HG02981 (cell line): ENCODE measurements around the gene MRO.
"Not testable (repeated sequence)": the region's sequence is repeated elsewhere in the genome, so short reads cannot be mapped to it uniquely, and the experiment has no call there.

Experiments
- ATAC-seq: cut with Tn5 transposase; IDR thresholded peaks from one replicate; pipeline ENCODE4 v1.9.1; 2021; ENCODE audit warnings: mild to moderate bottlenecking, moderate library complexity; ENCODE audit not compliant: unreplicated experiment

MRO gene

DNA sequence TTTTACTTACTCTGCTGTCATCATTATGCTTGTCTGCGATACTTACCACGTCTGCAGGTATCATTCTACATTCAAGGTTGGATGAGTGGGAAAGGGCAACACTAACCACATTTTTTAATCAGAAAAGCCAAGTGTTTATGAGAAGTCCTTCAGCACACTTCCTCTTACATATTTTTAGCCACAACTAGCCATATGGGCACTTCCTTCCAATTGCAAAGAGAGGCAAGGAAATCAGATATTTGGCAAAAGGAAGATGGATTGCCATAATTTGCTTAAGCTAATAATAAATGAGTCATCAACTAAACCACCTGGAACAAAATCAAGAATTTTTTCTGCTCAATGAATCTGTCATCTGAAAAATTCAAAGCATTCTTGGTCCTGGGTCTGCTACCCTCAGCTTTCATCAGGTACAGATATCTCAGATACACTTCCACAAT lies 16.7 kb upstream of the MRO start:
- peak; percentile 60 for ATAC-seq

DNA sequence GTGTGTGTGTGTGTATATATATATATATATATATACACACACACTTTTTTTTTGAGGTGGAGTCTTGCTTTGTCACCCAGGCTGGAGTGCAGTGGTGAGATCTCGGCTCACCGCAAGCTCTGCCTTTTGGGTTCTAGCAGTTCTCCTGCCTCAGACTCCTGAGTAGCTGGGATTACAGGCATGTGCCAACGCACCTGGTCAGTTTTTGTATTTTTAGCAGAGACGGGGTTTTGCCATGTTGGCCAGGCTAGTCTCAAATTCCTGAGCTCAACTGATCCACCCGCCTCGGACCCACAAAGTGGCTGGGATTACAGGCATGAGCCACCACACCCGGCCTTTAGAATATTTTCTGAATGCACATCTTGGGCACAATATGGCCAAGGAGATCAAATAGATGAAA lies 13.7 kb upstream of the MRO start:
- ATAC-seq = not testable (repeated sequence)

DNA sequence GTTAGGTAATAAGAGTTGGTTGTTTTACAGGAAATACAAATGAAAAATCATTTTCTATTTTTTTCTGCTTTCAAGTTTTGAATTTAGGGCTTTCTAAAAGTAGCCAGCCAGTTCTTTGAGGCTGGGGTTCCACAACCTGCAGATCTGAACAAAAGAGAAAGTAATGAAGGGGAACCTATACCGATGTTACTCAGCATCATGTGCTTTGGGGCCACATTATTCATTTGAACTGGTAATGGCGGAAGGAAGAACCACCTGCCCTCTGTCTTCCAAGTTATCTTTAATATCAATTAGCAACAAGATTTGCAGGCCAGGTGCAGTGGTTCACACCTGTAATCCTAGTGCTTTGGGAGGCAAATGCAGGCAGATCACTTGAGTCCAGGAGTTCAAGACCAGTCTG lies 12.9 kb upstream of the MRO start:
- ATAC-seq = peak; percentile 42

DNA sequence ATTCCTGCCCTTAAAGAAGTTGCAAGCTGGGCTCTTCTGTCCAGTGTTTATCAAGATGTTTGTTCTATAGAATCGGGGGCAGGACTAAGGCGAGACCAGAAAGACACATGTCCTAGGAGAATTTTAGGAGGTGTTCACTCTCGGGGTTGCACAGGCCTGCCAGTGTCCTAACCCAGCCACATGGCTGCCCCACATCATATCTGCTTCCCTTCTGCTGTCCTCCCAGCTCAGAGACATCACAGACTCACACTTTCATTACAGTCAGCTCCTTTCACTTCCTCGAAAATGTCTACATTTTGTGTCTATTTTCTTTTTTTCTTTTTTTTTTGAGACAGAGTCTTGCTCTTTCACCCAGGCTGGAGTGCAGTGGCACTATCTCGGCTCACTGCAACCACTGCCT lies 10.7 kb upstream of the MRO start:
- ATAC-seq = peak; percentile 63

DNA sequence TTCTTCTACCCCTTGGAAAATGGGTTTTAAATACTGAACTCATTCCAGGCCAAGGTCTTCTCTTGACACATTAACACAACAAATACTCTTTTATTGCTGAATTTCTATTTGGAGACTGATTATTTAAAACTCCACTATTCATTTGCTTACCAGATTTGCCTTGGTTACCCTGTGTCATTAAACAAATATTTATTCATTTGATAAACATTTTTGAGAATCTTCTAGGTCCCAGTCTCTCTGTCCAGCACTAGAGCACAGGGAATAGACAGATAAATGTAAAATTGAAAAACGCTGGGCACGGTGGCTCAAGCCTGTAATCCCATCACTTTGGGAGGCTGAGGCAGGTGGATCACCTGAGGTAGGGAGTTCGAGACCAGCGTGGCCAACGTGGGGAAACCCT lies 9.8 kb upstream of the MRO start:
- no peak for ATAC-seq

DNA sequence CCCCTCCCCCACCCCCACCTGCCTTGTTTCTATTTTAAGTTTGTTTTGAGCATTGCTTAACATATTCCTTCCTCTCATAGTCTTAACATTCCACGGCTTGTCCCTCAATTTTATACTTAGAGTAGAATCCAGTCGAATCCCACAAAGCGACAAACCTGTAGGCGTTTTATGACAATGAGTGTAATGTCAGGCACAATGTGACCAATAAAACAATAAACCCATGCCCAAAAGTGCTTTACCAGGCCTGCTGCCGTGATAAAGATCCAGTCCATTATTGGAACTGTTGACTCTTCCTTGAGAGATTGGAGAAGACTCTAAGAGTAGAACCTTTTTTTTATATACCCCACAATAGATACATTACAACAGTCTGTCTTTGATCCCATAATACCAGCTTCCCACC lies 6.2 kb upstream of the MRO start:
- no peak for ATAC-seq

DNA sequence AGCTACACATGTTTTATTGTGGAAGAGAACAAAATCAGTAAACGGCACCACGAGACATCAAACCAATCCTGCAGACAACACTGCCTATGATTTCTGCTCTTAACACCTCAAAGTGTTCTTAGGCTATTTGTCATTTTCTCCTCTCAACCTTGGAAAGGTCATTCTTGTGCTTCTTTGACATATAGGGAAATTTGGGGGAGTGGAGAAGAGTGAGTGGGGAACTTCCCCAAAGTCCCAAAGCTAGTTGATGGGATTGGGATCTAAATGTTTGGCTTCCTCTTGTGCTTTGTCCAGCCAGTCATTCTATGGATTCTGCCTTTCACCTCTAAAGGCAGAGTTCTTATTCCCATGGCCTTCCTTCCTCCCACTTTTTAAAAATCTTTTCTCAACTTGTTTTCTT lies 5.8 kb upstream of the MRO start:
- no peak for ATAC-seq

DNA sequence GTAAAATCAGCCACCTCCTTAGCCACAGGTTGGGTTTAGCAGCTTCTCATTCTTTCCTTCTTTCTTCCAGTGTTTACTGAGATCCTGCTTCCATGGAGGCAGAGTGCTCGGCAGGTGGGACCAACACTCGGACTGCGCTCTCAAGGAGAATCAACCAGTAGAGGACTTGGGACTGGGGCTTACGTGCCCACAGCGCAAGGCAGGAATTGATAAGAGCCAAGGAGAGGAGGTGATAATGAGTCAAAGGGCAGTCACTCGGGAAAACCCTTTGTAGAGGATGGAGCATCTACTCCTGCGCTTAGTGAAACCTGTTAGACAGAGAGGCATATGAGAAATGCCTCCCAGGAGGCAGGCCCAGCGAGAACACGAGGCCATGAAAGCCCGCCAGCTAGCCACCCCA lies 2.9 kb upstream of the MRO start:
- ATAC-seq = no peak

DNA sequence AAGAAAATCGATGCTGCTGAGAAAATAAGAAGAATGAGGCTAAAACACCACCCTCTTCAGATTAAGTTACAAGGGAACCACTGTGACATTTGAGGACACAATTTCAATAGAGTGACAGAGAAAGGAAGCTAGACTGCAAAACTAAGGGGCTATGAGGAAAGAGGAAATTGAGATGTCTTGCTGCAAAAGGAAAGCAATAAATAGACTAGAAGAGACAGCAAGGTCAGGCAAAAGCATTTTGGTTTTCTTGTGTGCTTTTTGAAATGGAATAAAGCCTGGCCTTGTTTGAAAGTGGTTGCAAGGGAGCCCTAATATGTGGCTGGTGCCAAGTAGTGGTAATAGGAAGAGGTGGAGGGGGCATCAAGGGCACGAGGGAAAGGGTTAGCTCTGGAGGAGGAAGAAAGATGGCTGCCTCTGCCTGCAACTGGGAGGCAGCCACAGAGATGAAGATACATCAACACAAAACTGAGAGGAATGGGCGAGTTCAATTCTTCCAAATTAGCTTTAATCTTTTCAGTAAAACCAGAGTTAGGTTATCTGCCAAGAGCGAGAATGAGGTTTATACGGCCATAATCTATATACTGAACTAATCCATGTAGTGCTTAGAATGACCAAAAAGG lies 1.2 kb upstream of the MRO start:
- no peak for ATAC-seq

DNA sequence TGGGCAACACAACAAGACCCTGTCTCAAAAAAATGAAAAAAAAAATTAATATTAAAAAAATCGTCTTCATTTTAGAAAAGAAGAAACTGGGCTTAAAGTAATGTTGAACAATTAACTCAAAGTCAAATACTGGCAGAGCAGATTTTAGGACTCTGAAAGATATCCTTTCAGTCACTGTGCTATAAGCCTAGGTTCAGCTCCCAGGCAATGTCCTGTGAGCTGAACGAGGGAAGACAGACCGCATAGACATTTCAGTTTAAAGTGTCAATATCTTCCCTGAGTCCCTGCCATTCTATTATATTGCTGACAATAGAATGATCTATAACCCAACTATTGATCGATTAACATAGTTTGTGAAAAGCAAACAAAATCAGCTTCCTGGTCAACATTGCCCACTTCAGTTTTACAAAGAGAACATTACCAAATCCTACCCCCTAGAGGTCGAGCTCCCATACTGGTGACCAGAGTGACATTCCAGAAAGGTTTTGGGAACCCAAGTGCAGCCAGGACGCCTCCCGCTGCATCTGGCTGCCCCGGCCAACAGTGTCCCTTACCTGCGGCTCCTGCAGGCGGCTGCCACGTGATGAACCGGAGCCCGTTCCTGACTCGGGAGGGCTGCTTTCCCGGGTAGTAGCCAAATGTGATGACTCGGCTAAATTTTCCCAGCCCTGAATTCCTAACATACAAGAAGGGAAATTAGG lies 639 bp downstream of the MRO start:
- no peak for ATAC-seq

DNA sequence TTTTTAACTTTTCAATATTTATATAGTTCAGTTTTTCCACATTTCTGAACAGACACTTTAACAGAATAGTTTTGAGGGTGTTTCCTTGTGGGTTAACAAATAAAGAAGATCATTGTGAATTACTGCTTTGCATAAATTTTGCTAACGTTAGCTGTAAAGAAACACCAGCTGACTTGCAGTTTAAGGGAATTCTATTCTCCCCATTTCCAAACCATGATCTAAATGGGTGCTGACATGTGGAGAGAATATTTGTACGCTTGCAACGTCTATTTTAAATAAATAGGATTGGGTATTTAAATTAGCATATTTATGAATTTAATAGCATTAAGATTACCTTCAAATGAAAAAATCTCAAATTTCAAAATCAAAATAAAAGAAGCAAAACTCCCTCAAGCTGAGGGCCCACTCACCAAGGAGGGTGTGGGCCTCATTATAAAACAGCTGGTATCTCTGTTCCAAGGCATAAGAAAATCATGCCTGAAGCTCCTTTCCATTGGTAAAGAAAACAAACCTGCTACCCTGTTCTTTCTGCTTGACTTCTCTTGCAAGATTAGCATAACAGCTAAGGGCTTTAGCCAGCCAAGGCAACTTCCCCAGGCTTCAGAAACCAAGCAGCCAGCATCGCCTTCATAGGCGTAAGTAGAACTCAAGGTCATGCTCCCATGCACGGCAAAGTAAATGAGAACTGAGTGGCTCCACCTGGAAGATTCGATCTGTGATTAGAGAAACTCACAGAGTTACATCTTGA lies 3.2 kb downstream of the MRO start:
- no peak for ATAC-seq

DNA sequence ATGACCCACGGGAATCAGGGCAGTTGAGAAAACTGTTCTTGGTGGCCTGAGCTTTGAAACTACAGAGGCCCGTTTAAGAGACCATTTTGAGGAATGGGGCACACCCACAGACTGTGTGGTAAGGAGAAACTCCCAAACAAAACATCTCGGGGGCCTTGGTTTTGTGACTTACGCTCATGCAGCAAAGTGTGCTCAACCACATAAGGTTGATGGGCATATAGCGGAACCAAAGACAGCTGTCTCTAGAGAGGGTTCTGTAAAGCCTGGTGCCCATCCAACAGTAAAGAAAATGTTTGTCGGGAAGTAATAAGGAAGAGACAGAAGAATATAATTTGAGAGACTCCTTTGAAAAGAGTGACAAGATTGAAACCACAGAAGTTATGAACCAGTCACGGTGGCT lies 5.4 kb downstream of the MRO start:
- ATAC-seq = no peak

DNA sequence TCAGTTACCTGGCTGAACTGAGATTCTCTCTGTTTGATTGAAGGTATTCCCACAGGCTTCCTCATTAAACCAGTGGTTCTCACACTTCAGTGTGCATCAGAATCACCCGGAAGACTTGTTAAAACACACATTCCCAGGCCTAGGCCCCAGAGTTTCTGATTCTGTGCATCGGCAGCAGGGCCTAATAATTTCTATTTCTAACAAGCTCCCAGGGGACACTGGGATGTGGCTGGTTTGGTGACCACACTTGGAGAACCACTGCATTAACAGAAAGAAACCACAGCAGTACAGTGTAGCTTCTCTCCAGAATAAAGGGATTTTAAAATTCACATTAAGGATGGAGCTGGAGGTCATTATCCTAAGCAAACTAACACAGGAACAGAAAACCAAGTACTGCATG lies 6.5 kb downstream of the MRO start:
- ATAC-seq = no peak

DNA sequence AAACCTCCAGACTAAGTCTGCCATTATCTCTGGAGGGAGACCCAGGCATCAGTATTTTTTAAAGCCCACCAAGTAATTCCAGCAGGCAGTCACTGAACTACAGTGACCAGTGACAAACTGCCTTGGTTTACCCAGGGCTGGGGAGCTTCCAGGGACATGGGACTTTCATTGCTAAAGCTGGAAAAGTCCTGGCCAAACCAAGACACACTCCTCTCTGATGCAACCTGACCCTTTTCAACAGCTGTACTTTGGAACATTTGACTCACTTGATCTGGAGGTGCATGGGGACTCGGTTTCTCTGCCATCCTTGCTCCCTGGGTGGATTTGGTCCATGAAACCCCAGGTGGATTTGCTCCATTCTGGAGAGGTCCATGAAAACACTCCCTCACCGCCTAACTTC lies 7.0 kb downstream of the MRO start:
- no peak for ATAC-seq

DNA sequence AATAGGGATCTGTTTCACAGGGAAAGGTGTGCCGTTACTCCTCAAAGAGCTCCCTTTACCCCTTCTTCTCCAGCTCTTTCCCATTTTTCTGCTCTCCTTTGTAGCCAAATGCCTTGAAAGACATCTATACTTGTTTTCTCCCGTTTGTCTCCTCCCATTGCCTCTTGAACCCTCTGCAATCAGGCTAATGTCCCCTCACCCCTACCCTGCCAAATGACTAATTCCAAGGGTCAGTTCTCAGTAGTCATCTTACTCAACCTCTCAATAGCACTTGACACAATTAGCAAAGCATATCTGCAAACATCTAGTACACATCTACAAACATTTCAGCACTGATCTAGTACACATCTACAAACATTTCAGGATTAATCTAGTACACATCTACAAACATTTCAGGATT lies 12.6 kb downstream of the MRO start:
- ATAC-seq = no peak

DNA sequence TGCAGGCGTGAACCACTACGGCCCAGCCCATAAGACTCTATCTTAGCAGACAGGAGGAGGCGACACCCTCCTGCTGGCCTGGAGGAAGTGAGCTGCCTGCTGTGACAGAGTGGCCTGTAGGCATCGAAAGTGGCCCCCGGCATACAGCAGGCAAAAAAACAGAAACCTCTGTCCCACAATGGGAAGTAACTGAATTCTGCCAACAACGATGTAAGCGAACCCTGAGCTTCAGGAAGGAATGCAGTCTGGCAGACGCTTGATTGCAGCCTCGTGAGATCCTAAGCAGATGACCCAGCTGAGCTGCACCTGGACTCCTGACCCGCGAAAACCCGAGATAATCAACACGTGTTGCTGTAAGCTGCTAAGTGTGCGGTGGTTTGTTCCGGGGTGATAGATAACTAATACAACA lies 13.6 kb downstream of the MRO start:
- peak; percentile 61 for ATAC-seq

DNA sequence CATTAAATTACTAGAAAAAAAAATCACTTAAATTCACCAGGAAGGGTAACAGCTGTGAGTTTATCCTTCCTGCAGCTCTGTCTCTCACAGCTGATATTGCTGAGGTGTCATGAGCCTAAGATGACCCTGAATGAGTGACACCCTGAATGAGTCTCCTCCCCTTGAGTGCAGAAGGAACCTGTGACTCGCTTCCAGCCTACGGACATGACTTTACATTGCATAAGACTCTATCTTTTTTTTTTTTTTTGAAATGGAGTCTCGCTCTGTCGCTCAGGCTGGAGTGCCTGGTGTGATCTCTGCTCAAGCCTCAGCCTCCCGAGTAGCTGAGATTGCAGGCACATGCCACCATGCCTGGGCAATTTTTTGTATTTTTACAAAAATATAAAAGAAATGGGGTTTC lies 14.1 kb downstream of the MRO start:
- ATAC-seq = no peak

DNA sequence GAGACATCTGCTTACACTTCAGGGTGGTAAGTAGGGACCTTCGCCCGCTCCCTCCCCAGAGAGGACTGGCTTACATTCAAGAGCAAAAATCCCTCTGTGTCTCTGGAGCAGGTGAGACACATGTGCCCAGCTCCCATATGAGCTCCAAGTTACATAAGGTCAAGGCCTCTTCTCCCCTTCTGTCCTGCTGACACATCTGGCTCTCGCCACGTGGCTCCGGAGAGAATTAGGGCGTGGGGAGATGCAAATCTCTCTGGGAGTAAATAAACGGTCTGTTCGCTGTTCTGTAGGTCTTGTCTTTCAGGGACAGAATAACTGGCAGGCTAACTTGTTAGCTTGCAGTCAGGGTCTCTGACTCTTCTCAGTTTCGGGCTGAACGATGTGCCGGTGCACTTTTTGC lies 16.2 kb downstream of the MRO start:
- ATAC-seq = no peak

DNA sequence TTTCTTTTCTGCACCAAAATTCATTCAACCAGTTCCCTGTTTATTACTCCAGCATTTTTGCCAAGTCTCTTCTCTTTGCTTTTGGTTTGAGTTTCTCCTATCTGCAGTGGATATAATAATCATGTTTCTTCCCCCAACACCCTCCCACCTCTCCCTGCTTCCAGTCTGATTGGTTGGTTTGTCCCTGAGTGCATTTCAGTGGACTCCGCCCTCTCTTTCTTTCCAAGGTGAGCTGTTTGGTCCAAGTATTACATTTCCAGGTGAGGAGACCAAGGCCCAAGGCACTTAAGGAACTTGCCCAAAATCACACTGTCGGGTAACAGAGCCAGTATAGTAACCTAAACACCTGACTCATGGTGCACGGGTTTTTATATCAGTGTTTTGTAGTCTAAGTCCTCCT lies 17.7 kb downstream of the MRO start:
- ATAC-seq = no peak

DNA sequence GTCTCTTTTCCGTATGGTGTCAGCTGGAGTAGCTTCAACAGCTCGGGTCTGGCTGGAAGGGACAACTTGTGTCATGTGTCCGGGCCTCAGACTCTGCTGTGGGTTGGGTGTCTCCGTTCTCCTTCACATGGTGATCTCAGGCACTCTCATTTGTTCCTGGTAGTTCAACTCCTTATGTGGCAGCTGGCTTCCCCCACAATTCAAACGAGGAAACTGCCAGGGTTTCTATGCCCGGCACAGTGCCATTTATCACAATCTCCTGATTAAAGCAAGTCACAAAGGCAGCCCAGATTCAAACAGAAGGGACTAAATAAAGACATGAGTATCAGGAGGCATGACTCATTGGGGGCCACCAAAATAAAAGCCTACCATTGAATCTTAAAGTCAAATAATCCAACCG lies 22.7 kb downstream of the MRO start:
- ATAC-seq = no peak

DNA sequence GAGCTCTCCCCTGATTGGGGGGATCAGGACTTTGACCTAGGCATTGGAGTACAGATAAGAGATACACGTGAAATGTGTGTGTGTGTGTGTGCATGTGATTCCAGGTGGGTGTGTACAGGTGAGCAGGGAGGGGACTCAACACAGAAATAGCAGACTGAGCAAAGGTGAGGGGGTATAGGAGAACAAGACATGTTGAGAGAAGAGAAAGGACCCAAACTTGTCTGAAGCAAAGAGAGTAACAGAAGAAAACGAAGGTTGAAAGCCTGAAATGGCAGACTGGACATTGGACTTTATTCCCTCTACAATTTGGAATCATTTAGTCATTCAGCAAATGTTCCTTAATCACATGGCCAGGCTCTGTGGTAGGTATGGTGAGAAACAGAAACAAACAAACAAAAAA lies 23.3 kb downstream of the MRO start:
- ATAC-seq = no peak
